HG03064 (cell line): ENCODE data around the gene PCDHB7.
"Not testable (repeated sequence)": the region's sequence is repeated elsewhere in the genome, so short reads cannot be mapped to it uniquely, and the experiment has no call there.

Source experiments
- ATAC-seq: cut with Tn5 transposase; IDR thresholded peaks from one replicate; pipeline ENCODE4 v1.9.1; 2021; ENCODE audit warnings: low read depth; ENCODE audit not compliant: unreplicated experiment

PCDHB7 gene

DNA sequence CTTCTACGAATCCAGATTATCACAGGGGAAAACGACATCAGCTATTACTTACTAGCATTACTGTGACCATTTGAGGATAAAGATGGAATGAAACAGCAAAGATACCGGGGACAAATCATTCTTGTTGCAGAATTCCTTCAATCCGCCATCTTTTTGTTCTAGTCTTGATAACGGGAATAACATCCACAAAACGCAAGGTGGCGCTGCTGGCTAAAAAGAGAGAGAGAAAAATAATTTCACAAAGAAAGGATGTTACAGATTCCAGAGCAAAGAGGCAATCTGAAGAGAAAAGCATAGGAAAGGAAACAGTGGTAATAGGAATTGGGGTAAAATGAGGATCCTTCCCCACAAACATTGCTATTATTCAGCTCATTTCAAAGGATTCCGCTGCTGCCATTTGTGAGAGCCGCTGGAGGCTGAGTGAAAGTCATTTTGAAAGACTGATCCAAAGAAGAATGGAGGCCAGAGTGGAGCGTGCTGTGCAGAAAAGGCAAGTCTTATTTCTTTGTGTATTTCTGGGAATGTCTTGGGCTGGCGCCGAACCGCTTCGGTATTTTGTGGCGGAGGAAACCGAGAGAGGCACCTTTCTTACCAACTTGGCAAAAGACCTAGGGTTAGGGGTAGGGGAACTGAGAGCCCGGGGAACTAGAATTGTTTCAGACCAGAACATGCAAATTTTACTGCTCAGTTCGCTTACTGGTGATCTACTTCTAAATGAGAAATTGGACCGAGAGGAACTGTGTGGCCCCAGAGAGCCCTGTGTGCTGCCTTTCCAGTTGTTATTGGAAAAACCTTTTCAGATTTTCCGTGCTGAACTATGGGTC lies at the start of gene PCDHB7:
Gene PCDHB7, plus strand, starts transcription at position 264 of the 824 bp plus-strand sequence. Its CDS starts 192 bp downstream, at position 456.
- no peak for ATAC-seq

- not testable (repeated sequence) for ATAC-seq
Measured at GRCh38 chr5:141123396-141124135, 48.9 kb upstream of the PCDHB7 start.

- no peak for ATAC-seq
Measured at GRCh38 chr5:141127305-141127704, 45.1 kb upstream of the PCDHB7 start.

DNA sequence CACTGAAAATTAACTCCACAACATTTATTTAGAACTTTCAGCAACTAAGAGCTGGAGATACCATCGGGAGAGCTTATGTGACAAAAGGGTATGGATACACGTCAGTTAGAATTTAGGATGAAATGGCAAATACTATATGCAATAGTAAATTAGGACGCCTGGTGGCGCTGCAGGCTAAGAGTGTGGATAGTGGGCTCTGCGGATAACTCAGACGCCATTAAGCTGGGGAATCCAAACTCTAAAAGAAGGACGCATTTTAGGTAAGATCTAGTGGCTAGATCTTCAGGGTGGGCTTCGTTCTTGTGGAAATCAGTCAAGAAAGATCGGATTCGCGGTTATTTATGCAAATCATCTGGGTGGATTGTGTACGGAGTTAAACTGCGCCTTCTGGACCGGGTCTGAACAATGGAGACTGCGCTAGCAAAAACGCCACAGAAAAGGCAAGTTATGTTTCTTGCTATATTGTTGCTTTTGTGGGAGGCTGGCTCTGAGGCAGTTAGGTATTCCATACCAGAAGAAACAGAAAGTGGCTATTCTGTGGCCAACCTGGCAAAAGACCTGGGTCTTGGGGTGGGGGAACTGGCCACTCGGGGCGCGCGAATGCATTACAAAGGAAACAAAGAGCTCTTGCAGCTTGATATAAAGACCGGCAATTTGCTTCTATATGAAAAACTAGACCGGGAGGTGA lies 37.3 kb upstream of the PCDHB7 start, which contains the start of gene PCDHB5:
Gene PCDHB5, plus strand, starts transcription at position 177 of the 688 bp plus-strand sequence. Its CDS starts 229 bp downstream, at position 406.
- ATAC-seq = no peak

- no peak for ATAC-seq
Measured at GRCh38 chr5:141135718-141136266, 36.7 kb upstream of the PCDHB7 start.

GRCh38 chr5:141137346-141137745 lies 35.1 kb upstream of the PCDHB7 start:
- ATAC-seq = not testable (repeated sequence)

- no peak for ATAC-seq
Measured at GRCh38 chr5:141149812-141150211, 22.6 kb upstream of the PCDHB7 start, which contains the start of gene PCDHB6. TSS of gene PCDHB6 (plus strand) at chr5:141150057. CDS start at chr5:141150258, 201 bp downstream.

- no peak for ATAC-seq
Measured at GRCh38 chr5:141150224-141150992, 22.0 kb upstream of the PCDHB7 start.

DNA sequence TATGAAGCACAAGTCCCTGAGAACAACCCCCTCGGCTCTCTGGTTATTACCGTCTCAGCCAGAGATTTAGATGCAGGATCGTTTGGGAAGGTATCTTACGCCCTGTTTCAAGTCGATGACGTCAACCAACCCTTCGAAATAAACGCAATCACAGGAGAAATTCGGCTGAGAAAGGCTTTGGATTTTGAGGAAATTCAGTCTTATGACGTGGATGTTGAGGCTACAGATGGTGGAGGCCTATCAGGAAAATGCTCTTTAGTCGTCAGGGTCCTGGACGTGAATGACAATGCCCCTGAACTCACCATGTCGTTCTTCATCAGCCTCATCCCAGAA lies 21.5 kb upstream of the PCDHB7 start:
- ATAC-seq = no peak

DNA sequence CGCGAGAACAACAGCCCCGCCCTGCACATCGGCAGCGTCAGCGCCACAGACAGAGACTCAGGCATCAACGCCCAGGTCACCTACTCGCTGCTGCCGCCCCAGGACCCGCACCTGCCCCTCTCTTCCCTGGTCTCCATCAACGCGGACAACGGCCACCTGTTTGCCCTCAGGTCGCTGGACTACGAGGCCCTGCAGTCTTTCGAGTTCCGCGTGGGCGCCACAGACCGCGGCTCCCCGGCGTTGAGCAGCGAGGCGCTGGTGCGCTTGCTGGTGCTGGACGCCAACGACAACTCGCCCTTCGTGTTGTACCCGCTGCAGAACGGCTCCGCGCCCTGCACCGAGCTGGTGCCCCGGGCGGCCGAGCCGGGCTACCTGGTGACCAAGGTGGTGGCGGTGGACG lies 20.8 kb upstream of the PCDHB7 start:
- not testable (repeated sequence) for ATAC-seq

GRCh38 chr5:141152096-141152495 lies 20.3 kb upstream of the PCDHB7 start:
- ATAC-seq = not testable (repeated sequence)

- ATAC-seq = no peak
Measured at GRCh38 chr5:141155540-141156374, 16.7 kb upstream of the PCDHB7 start.

GRCh38 chr5:141157356-141157755 lies 15.1 kb upstream of the PCDHB7 start:
- ATAC-seq = not testable (repeated sequence)

DNA sequence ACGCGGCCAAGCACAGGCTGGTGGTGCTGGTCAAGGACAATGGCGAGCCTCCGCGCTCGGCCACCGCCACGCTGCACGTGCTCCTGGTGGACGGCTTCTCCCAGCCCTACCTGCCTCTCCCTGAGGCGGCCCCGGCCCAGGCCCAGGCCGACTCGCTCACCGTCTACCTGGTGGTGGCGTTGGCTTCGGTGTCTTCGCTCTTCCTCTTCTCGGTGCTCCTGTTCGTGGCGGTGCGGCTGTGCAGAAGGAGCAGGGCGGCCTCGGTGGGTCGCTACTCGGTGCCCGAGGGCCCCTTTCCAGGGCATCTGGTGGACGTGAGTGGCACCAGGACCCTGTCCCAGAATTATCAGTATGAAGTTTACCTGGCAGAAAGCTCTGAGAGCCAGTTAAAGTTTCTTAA lies 14.5 kb upstream of the PCDHB7 start:
- ATAC-seq = not testable (repeated sequence)

- not testable (repeated sequence) for ATAC-seq
Measured at GRCh38 chr5:141174291-141175104, 2.1 kb downstream of the PCDHB7 start.

GRCh38 chr5:141175933-141176332 lies 3.5 kb downstream of the PCDHB7 start:
- ATAC-seq = no peak

DNA sequence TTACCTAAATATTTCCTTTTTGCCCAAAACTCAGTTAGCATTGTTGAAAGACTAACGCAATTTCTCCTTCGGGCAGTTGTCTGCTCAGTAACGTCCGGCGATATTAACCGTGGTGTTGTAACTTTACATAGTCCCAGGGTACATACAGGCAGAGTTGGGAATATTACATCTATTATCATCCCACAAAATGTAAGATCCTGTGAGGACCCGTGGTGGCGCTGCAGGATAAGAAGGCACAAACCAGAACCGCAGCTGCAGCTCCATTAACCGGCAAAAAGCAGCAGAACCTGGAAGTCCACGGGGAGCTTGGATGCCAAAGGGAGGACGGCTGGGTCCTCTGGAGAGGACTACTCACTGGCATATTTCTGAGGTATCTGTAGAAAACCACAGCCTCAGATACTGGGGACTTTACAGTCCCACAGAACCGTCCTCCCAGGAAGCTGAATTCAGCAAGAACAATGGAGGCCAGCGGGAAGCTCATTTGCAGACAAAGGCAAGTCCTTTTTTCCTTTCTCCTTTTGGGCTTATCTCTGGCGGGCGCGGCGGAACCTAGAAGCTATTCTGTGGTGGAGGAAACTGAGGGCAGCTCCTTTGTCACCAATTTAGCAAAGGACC lies 5.2 kb downstream of the PCDHB7 start, which contains the start of gene PCDHB8:
Gene PCDHB8, plus strand, starts transcription at position 214 of the 615 bp plus-strand sequence. Its CDS starts 245 bp downstream, at position 459.
- not testable (repeated sequence) for ATAC-seq

DNA sequence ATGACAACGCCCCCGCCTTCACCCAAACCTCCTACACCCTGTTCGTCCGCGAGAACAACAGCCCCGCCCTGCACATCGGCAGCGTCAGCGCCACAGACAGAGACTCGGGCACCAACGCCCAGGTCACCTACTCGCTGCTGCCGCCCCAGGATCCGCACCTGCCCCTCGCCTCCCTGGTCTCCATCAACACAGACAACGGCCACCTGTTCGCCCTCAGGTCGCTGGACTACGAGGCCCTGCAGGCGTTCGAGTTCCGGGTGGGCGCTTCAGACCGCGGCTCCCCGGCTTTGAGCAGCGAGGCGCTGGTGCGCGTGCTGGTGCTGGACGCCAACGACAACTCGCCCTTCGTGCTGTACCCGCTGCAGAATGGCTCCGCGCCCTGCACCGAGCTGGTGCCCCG lies 6.9 kb downstream of the PCDHB7 start:
- not testable (repeated sequence) for ATAC-seq
